Measurements from ENCODE around the gene CERS1. TPM values are rescaled to one million over a fixed set of nuclear protein-coding genes. Genes with fewer than 3 reads are reported as not detected.
A peak's percentile ranks its signal among the peaks of the same experiment; 100 is the strongest.

CERS1 gene
- total and polyA plus RNA-seq, 8 donors = 0.37 to 4.8 (median 0.61) TPM; not detected in 3

GRCh38 chr19:18839465-18840287 lies 56.3 kb downstream of the CERS1 start:
- Histone ChIP-seq H3K4me1 (peaks cover 67 to 100% (median 98%) of the 10 kb centered on the region in 4 donors), H3K27ac (peak overlapping the region in 1 of 5 donors; percentile 18), H3K9me3 (no peaks in the 10 kb centered on the region), H3K4me3 (peak overlapping the region in 1 of 4 donors; percentile 25), H3K27me3 (no peaks in the 10 kb centered on the region), H3K36me3 (peaks cover 11 to 36% (median 18%) of the 10 kb centered on the region in 4 donors)
- peak; percentile 20 to 61 for DNase-seq
- no peak for TF ChIP-seq CTCF (IDR thresholded peaks at IDR 0.05)
- TF ChIP-seq POLR2A (IDR thresholded peaks at IDR 0.05) = no peak
- no peak for TF ChIP-seq POLR2AphosphoS5 (IDR thresholded peaks at IDR 0.05)
- no peak for TF ChIP-seq EP300 (IDR thresholded peaks at IDR 0.05)
- intact Hi-C loops (cut with DNase I; ENCODE audit: low total_unique reads) = loop anchor here (10.0 kb wide), 1 partner anchor 385 kb away; no protein-coding TSS in a partner anchor
- 43 to 66% (median 52%) methylated on average over 14 to 15 of the region's 15 CpGs for WGBS, 5 donors

- Histone ChIP-seq H3K27me3 (no peaks in the 10 kb centered on the region), H3K4me1 (peaks cover 45 to 81% (median 74%) of the 10 kb centered on the region in 4 donors), H3K36me3 (peaks cover 11 to 43% (median 18%) of the 10 kb centered on the region in 4 donors), H3K27ac (peak overlapping the region in 4 of 5 donors; percentile 8 to 95 (median 92)), H3K9me3 (no peaks in the 10 kb centered on the region), H3K4me3 (peak overlapping the region; percentile 85 to 92 (median 88))
- TF ChIP-seq EP300 (IDR thresholded peaks at IDR 0.05) (no peak), POLR2A (IDR thresholded peaks at IDR 0.05) (no peak)
- 40 to 63% (median 43%) methylated on average over 4 of the region's 4 CpGs for WGBS, 5 donors
- DNase-seq = no peak
- intact Hi-C loops (cut with DNase I; ENCODE audit: low total_unique reads) = no loop called here
These were observed 61.3 kb downstream of the CERS1 start for GRCh38 chr19:18834644-18834984.

- 9 to 20% (median 13%) methylated on average over 18 of the region's 18 CpGs for WGBS, 5 donors
These were observed 61.9 kb downstream of the CERS1 start for GRCh38 chr19:18833849-18834643.

GRCh38 chr19:18833141-18833476 lies 62.8 kb downstream of the CERS1 start:
- H3K4me3 ChIP-seq = peak overlapping the region; percentile 85 to 92 (median 88)
- H3K4me1 ChIP-seq = peaks cover 30 to 66% (median 58%) of the 10 kb centered on the region in 4 donors
- DNase-seq = no peak

More at GRCh38 chr19:18833849-18834643, 61.9 kb downstream of the CERS1 start:
- intact Hi-C loops (cut with DNase I; ENCODE audit: low total_unique reads) = no loop called here
- TF ChIP-seq POLR2AphosphoS5 (IDR thresholded peaks at IDR 0.05) (no peak), POLR2A (IDR thresholded peaks at IDR 0.05) (no peak)
- Histone ChIP-seq H3K9me3 (no peaks in the 10 kb centered on the region), H3K27ac (peak overlapping the region; percentile 59 to 95 (median 95)), H3K27me3 (no peaks in the 10 kb centered on the region), H3K4me1 (peaks cover 40 to 75% (median 68%) of the 10 kb centered on the region in 4 donors), H3K4me3 (peak overlapping the region; percentile 85 to 92 (median 88)), H3K36me3 (peaks cover 8 to 38% (median 18%) of the 10 kb centered on the region in 4 donors)
- DNase-seq = peak in 1 of 2 donors; percentile 82

More at GRCh38 chr19:18833141-18833476, 62.8 kb downstream of the CERS1 start:
- intact Hi-C loops (cut with DNase I; ENCODE audit: low total_unique reads) = no loop called here
- Histone ChIP-seq H3K27me3 (no peaks in the 10 kb centered on the region), H3K9me3 (no peaks in the 10 kb centered on the region), H3K27ac (peak overlapping the region; percentile 89 to 99 (median 95)), H3K36me3 (peaks cover under 1 to 31% (median 16%) of the 10 kb centered on the region in 4 donors)
- WGBS, 5 donors = 1 to 4% (median 2%) methylated on average over 9 of the region's 9 CpGs
- TF ChIP-seq POLR2AphosphoS5 (IDR thresholded peaks at IDR 0.05) (no peak), POLR2A (IDR thresholded peaks at IDR 0.05) (no peak), EP300 (IDR thresholded peaks at IDR 0.05) (no peak), CTCF (IDR thresholded peaks at IDR 0.05) (no peak)
